Activated naive CD8-positive, alpha-beta T cell (primary cell): ENCODE data around the gene LANCL2.
"Not testable (repeated sequence)": the region's sequence is repeated elsewhere in the genome, so short reads cannot be mapped to it uniquely, and the experiment has no call there.

Experiments
- H3K27ac Mint-ChIP-seq: one replicate; pipeline ENCODE4 v1.8.0; 2021; ENCODE audit warnings: mixed read lengths
- H3K27me3 Mint-ChIP-seq: one replicate; pipeline ENCODE4 v1.8.0; 2021; ENCODE audit warnings: mixed read lengths
- H3K36me3 Mint-ChIP-seq: one replicate; pipeline ENCODE4 v1.8.0; 2021; ENCODE audit warnings: mixed read lengths
- H3K4me1 Mint-ChIP-seq: one replicate; pipeline ENCODE4 v1.8.0; 2021; ENCODE audit warnings: low read depth, mixed read lengths
- H3K4me3 Mint-ChIP-seq: one replicate; pipeline ENCODE4 v1.8.0; 2021; ENCODE audit warnings: mild to moderate bottlenecking, mixed read lengths
- H3K9me3 Mint-ChIP-seq: one replicate; pipeline ENCODE4 v1.8.0; 2021; ENCODE audit warnings: low read depth, mixed read lengths

The LANCL2 gene

DNA sequence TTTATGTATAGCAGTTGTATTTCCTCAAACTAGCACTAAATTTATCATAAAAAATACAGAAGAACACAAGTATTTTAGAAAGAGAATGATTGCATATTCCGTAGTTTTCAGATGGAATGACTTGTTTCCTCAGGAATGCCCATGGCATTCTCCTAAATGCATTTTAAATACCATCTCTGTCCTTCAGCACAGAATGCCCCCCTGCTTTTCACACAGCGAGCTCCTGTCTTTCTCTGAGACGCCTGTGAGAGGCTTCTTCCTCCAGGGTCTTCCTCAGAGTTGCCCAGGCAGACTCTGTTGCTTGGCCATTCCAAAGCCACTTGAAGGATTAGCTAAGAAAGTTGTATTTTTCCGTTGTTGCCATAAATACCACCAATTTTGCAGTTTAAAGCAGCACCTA is 10.1 kb downstream of the LANCL2 start:
- peaks cover 2% of the 10 kb centered on the region for H3K4me1 Mint-ChIP-seq
- H3K36me3 Mint-ChIP-seq: no peaks in the 10 kb centered on the region
- H3K27ac Mint-ChIP-seq: no peak overlapping the region
- no peaks in the 10 kb centered on the region for H3K27me3 Mint-ChIP-seq
- no peak overlapping the region for H3K4me3 Mint-ChIP-seq
- H3K9me3 Mint-ChIP-seq: no peaks in the 10 kb centered on the region

DNA sequence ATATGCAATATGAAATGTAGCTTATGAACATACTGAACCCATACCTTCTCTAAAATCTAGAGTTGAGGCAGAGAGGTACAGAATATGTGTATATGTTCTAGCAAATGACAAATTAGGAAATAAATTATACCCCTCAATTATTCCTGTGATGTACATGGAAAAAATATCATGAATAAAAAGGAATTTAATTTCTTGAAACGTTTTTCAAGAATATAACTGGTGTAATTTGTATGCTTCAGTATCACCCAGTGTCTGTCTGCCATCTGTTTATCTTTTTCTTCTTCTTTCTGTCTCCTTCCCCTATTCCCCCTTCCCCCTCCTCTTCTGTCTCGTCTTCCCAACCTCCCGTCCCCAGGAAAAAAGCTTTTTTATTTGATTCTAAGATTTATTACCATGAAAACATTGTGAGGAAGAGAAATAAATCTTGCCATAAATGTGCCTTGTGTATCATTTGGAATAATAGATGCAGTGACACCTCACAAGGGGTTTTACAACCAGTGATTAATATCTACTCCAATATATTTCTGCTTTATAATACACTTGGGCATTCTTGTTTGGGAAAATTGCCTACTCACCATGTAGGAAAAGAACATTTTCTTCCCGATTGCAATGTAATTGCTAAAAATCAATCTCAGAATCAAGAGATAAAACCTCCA is 12.2 kb downstream of the LANCL2 start:
- no peaks in the 10 kb centered on the region for H3K9me3 Mint-ChIP-seq
- no peaks in the 10 kb centered on the region for H3K27me3 Mint-ChIP-seq
- H3K4me3 Mint-ChIP-seq: no peak overlapping the region
- H3K4me1 Mint-ChIP-seq: peaks cover 2% of the 10 kb centered on the region
- no peak overlapping the region for H3K27ac Mint-ChIP-seq
- peaks cover 2% of the 10 kb centered on the region for H3K36me3 Mint-ChIP-seq

- Mint-ChIP-seq H3K36me3 (peaks cover 4% of the 10 kb centered on the region), H3K27me3 (no peaks in the 10 kb centered on the region), H3K27ac (no peak overlapping the region), H3K9me3 (peaks cover 3% of the 10 kb centered on the region), H3K4me3 (no peak overlapping the region), H3K4me1 (no peaks in the 10 kb centered on the region)
Observed at GRCh38 chr7:55379285-55379684, 14.1 kb downstream of the LANCL2 start.

DNA sequence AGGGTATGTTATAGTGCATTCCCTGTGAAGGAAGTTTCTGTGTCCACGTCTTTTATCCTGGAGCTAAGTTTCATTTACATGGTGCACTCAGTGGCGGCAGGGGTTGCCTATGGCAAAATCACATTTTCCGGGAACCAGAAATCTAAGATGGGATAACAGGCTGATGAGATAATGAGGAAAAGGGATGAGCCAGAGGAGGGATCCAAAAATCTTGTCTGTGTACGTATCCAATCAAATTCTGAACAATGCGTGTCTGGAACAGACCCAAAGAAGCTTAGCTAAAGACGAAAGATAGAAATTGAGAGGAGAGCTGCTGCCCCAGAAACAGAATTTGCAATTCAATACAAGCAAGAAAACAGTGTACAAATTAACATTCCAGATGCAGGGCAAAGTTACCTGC is 16.1 kb downstream of the LANCL2 start:
- Mint-ChIP-seq H3K36me3 (peaks cover 10% of the 10 kb centered on the region), H3K4me3 (no peak overlapping the region)

DNA sequence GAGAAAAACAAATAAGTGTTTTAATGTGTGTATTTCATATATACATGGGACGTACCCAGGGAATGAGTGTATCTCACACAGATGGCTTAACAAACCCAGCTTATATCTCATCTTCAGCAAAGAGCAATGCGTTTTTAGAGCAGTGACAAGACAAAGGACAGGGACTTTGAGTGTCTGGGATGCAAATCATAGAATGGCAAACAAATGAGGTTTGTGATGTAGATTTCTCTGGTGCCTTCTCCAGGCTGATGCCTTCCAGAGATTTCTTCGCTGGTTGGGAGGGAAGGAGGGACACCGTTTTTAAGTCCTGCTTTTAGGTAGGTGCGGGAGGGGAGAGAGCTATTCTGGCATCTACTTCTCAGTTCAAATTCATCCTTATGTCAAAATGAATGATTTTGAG is 16.6 kb downstream of the LANCL2 start:
- H3K9me3 Mint-ChIP-seq: peaks cover 6% of the 10 kb centered on the region
- no peaks in the 10 kb centered on the region for H3K27me3 Mint-ChIP-seq
- H3K4me3 Mint-ChIP-seq: no peak overlapping the region
- no peak overlapping the region for H3K27ac Mint-ChIP-seq
- H3K4me1 Mint-ChIP-seq: peaks cover 2% of the 10 kb centered on the region
- peaks cover 14% of the 10 kb centered on the region for H3K36me3 Mint-ChIP-seq

More for the DNA sequence above, 16.1 kb downstream of the LANCL2 start:
- Mint-ChIP-seq H3K27me3 (no peaks in the 10 kb centered on the region), H3K9me3 (peaks cover 3% of the 10 kb centered on the region), H3K4me1 (no peaks in the 10 kb centered on the region), H3K27ac (no peak overlapping the region)

DNA sequence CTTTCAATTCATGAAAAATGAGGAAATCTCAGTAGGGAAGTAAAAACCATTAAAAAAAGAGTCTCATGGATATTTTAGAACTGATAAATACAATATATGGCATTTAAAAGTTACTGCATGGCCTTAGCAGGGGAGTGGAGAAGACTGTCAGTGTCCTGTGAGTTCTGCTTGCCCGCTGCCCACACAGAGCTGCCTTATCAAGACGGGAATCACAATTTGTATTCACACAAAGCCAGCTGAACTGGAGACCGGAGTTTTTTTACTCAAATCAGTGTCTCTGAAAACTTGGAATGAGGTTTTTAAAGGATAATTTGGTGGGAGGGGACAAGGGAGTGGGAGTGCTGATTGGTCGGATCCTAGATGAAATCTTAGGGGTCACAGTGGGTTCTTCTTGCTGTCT is 17.1 kb downstream of the LANCL2 start:
- H3K4me1 Mint-ChIP-seq: peaks cover 8% of the 10 kb centered on the region
- peaks cover 20% of the 10 kb centered on the region for H3K36me3 Mint-ChIP-seq
- no peak overlapping the region for H3K4me3 Mint-ChIP-seq
- no peaks in the 10 kb centered on the region for H3K27me3 Mint-ChIP-seq
- peaks cover 11% of the 10 kb centered on the region for H3K9me3 Mint-ChIP-seq
- no peak overlapping the region for H3K27ac Mint-ChIP-seq

DNA sequence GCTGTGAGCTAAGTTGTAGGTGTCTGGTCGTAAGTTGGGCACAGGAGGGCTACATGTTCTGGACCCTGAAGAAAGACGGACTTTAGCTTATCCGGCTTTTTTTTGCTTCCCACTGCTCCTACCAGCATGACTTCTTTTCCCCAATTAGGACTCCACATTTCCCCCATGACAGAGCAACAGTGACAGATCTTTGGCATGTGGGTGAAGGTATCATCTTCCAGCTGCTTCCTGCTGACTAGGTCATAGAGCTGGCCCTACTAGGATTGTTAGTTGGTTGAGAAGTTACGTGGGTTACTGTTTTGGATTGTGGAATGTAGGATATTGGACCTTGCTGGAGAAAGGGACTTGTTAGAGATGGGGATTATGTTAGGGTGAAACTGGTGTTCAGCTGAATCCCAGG is 21.4 kb downstream of the LANCL2 start:
- H3K9me3 Mint-ChIP-seq: peaks cover 12% of the 10 kb centered on the region
- peak overlapping the region; percentile 30 for H3K4me3 Mint-ChIP-seq
- H3K27ac Mint-ChIP-seq: peak overlapping the region; percentile 72
- H3K36me3 Mint-ChIP-seq: peaks cover 25% of the 10 kb centered on the region
- no peaks in the 10 kb centered on the region for H3K27me3 Mint-ChIP-seq
- H3K4me1 Mint-ChIP-seq: peaks cover 8% of the 10 kb centered on the region

DNA sequence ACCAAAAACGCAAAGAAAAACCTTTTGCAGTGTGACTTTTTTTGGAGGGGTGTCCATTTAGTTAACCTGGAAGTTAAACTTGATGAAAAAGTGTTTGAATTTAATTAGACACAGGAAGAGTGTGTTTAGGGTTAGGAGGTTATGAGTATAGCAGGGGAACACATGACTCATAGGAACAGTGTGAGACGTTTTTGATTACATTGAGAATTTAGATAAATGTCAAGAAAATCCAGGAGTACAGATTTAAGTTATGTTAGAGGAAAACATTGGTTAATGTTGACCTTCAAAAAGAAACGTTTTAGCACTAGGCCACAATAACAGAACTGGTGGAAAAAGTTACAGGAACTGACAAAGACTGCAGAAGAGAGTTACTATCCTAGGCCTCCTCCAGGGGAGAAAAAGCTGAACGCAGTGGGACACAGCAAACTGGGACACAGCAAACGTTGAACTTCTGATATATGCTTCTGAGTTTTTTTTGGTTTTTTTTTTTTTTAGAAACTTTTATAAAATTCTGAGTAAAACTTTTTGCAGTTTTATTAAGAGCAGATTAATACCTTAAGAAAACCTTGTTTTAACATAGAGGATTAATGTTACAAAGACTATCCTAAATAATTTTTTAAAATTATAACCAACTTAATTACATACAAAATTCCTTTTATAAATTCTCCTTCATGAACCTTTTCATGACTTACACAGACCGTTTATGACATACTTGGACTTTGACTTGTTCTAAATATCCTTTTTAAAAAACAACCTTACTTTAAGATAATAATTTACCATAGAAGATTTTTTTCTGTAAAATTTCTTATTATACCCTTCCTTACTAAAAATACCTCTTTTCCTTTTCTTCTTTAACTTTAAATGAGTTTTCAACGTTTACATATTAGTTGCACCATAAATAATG is 22.2 kb downstream of the LANCL2 start:
- peaks cover 8% of the 10 kb centered on the region for H3K4me1 Mint-ChIP-seq
- peak overlapping the region; percentile 72 for H3K27ac Mint-ChIP-seq
- no peak overlapping the region for H3K4me3 Mint-ChIP-seq
- H3K36me3 Mint-ChIP-seq: peaks cover 25% of the 10 kb centered on the region
- H3K9me3 Mint-ChIP-seq: peaks cover 12% of the 10 kb centered on the region
- H3K27me3 Mint-ChIP-seq: no peaks in the 10 kb centered on the region

- H3K4me3 Mint-ChIP-seq: no peak overlapping the region
- H3K9me3 Mint-ChIP-seq: no peaks in the 10 kb centered on the region
- H3K4me1 Mint-ChIP-seq: no peaks in the 10 kb centered on the region
- peaks cover 6% of the 10 kb centered on the region for H3K36me3 Mint-ChIP-seq
- H3K27ac Mint-ChIP-seq: no peak overlapping the region
- no peaks in the 10 kb centered on the region for H3K27me3 Mint-ChIP-seq
Observed at GRCh38 chr7:55396233-55396785, 31.2 kb downstream of the LANCL2 start.

GRCh38 chr7:55397617-55398016 is 32.5 kb downstream of the LANCL2 start:
- Mint-ChIP-seq H3K27ac (no peak overlapping the region), H3K36me3 (peaks cover 6% of the 10 kb centered on the region), H3K27me3 (no peaks in the 10 kb centered on the region), H3K4me1 (no peaks in the 10 kb centered on the region), H3K4me3 (no peak overlapping the region), H3K9me3 (no peaks in the 10 kb centered on the region)

GRCh38 chr7:55400191-55400590 is 35.1 kb downstream of the LANCL2 start:
- no peak overlapping the region for H3K4me3 Mint-ChIP-seq

GRCh38 chr7:55402506-55402905 is 37.4 kb downstream of the LANCL2 start:
- not testable (repeated sequence) for H3K27me3 Mint-ChIP-seq, H3K4me3 Mint-ChIP-seq, H3K27ac Mint-ChIP-seq, H3K36me3 Mint-ChIP-seq, H3K9me3 Mint-ChIP-seq, H3K4me1 Mint-ChIP-seq

More at GRCh38 chr7:55400191-55400590, 35.1 kb downstream of the LANCL2 start:
- Mint-ChIP-seq H3K9me3 (no peaks in the 10 kb centered on the region), H3K36me3 (peaks cover 9% of the 10 kb centered on the region), H3K27ac (no peak overlapping the region), H3K27me3 (no peaks in the 10 kb centered on the region), H3K4me1 (no peaks in the 10 kb centered on the region)

GRCh38 chr7:55405856-55406541 is 40.9 kb downstream of the LANCL2 start:
- Mint-ChIP-seq H3K36me3 (peaks cover 4% of the 10 kb centered on the region), H3K4me3 (no peak overlapping the region), H3K27me3 (no peaks in the 10 kb centered on the region), H3K4me1 (no peaks in the 10 kb centered on the region), H3K9me3 (no peaks in the 10 kb centered on the region), H3K27ac (no peak overlapping the region)

- H3K9me3 Mint-ChIP-seq: no peaks in the 10 kb centered on the region
- no peaks in the 10 kb centered on the region for H3K27me3 Mint-ChIP-seq
- no peak overlapping the region for H3K4me3 Mint-ChIP-seq
- H3K36me3 Mint-ChIP-seq: no peaks in the 10 kb centered on the region
- no peaks in the 10 kb centered on the region for H3K4me1 Mint-ChIP-seq
- no peak overlapping the region for H3K27ac Mint-ChIP-seq
Observed at GRCh38 chr7:55409482-55410225, 44.5 kb downstream of the LANCL2 start.
